SH-SY5Y (cell line): Measurements from ENCODE around the gene NHP2.

Experiments used
- GATA2 ChIP-seq: IDR thresholded peaks from 2 replicates; pipeline ENCODE4 v1.6.1; 2011; ENCODE audit warnings: mild to moderate bottlenecking, low read depth, low read length
- GATA3 ChIP-seq: IDR thresholded peaks from 2 replicates; pipeline ENCODE4 v1.6.1; 2011; ENCODE audit warnings: low read depth, mild to moderate bottlenecking, low read length, moderate library complexity

Gene NHP2

GRCh38 chr5:178150977-178151734, 2.5 kb downstream of the NHP2 start:
- TF ChIP-seq GATA3 = no peak
- TF ChIP-seq GATA2 = no peak

DNA sequence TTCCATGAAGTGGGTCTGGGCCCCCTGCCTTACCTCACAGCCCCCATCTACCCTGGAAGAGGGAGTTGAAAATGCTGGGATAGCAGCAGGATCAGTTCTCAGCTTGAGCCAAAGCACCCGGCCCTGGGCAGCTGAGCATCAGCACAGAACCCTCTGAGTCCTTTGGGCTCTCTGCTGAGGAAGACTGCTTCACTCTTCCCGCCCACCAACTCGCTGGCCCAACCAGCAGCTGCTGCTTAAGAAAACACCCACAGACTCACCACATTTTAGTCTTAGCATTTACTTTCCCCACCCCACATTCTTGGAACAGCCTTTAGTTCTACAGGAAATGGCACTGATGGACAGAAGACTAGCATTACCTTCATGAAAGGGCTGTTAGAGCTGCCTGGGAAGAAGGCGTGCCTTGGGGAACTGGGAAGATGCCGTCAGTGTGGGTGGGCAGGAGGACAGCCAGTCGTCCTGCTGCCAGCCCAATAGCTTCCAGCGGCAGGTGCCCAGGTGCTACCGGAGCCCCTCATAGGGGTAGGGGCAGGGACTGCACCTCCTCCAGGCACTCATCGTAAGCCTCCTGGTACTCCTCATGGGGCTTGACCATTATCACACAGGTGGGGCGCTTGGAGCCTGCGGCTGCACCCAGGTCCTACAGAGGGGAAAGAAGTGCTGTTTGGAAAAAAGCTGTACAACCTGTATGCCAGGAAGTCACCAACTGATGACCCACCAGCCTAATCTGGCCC, 4.3 kb downstream of the NHP2 start:
- TF ChIP-seq GATA3 (no peak), GATA2 (no peak)

DNA sequence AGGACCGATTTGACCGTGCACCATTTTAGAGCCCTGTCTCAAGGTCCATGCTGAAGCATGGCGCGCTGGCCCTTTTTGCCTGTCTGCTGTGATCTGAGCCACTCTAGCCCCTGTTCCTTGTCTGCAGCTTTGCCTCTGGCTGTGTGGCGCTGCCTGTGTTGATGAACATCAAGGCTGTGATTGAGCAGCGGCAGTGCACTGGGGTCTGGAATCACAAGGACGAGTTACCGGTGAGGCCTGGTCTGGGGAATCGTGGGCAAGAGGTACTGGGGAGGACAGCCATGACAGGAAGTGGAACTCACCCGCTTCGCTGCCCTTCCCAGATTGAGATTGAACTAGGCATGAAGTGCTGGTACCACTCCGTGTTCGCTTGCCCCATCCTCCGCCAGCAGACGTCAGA, 6.3 kb downstream of the NHP2 start:
- TF ChIP-seq GATA3 (no peak), GATA2 (no peak)

DNA sequence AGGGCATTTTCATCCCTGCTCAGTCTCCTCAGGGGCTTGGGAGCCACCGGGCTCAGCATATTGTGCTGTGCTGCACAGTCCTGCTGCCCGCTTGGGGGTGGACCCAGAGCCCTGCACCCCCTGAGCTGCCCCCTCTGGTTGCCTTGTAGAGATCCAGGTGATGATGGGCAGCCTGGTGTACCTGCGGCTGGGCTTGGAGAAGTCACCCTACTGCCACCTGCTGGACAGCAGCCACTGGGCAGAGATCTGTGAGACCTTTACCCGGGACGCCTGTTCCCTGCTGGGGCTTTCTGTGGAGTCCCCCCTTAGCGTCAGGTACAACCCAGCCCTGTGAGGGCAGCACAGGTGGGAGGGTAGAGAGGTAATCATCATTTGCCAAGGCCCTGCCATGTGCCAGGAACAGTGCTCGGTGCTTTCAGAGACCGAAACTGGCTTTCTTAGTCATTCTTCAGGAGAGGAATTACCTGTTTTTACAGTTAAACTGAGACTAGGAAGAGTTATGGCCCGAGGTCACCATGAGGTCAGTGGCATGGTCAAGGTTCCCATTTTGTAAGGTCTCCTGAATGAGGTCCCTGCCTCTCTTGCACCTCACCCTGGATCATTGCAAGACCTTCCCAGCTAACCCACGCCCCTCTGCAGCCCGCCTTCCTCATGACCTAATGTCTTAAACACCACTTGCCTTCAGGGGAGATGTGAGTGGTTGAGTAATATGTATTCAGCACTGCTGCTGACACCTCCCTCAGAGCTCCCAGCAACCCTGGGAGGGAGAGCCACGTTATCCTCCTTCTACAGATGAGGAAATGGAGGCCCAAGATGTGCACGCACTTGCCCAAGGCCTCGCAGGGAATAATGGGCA, 7.5 kb downstream of the NHP2 start:
- TF ChIP-seq GATA2 = no peak
- TF ChIP-seq GATA3 = no peak

- TF ChIP-seq GATA2 = no peak
- TF ChIP-seq GATA3 = no peak
Measured at GRCh38 chr5:178143901-178144300, 9.8 kb downstream of the NHP2 start.

GRCh38 chr5:178143246-178143645, 10.4 kb downstream of the NHP2 start:
- TF ChIP-seq GATA3 (no peak), GATA2 (no peak)

GRCh38 chr5:178142642-178143041, 11.0 kb downstream of the NHP2 start:
- TF ChIP-seq GATA2 (no peak), GATA3 (no peak)

GRCh38 chr5:178141550-178141949, 12.1 kb downstream of the NHP2 start:
- TF ChIP-seq GATA3 = no peak
- no peak for TF ChIP-seq GATA2

DNA sequence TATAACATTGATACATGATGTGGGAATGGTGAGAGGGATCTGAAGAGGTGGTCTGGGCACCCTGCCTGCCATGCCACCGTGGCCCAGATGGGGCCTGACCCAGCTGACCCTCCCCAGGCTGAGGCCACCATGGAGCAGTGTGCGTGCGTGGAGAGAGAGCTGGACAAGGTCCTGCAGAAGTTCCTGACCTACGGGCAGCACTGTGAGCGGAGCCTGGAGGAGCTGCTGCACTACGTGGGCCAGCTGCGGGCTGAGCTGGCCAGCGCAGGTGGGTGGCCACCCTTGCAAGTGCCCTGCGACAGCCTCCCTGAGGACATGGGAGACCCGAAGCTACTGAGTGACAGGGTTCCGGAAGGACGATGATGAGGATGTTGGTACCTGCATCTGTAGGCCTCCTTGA, 15.7 kb downstream of the NHP2 start:
- TF ChIP-seq GATA3 (no peak), GATA2 (no peak)

DNA sequence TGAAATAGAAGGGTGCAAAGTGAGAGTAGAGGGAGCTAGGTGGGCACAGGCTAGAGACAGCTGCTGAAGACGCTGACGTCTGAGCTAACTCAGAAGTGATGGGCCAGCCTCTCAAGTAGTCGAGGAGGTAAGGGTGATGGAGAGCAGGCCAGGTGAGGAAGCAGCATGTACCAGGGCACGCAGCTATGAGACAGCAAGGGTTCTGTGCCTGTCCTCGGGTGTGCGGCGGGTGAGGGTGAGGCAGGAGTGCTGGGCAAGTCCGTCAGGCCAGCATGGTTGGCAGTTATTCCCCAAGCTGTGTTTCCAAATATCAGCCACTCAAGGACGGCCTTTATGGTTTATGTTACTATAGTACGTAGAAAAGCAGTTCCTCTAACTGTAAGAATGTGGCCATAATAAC, 16.7 kb downstream of the NHP2 start:
- no peak for TF ChIP-seq GATA2
- TF ChIP-seq GATA3 = no peak

DNA sequence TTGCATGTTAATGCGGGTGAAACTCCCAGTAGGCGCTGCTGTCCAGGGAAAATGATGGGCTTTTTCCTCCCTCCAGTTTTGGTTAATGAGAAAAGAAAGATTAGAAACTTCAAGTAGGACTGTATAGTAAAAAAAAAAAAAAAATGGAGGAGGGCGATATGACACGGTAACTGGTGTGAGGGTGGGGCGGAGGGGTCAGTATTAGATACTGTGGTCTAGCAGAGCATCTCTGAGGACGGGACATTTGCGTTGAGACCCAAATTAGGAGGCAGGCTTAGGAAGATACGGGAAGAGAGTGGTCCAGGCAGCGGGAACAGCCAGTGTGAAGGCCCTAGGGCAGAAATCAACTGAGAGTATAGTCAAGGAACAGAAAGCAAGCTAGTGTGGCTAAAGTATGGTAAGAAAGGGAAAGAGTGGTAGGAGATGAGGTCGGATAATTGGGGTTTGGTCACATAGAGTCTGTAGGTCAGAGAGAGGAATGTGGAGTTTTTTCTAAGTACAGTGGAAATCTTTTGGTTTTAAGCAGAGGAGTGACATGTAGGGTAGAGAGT, 22.2 kb downstream of the NHP2 start:
- TF ChIP-seq GATA3 = no peak

DNA sequence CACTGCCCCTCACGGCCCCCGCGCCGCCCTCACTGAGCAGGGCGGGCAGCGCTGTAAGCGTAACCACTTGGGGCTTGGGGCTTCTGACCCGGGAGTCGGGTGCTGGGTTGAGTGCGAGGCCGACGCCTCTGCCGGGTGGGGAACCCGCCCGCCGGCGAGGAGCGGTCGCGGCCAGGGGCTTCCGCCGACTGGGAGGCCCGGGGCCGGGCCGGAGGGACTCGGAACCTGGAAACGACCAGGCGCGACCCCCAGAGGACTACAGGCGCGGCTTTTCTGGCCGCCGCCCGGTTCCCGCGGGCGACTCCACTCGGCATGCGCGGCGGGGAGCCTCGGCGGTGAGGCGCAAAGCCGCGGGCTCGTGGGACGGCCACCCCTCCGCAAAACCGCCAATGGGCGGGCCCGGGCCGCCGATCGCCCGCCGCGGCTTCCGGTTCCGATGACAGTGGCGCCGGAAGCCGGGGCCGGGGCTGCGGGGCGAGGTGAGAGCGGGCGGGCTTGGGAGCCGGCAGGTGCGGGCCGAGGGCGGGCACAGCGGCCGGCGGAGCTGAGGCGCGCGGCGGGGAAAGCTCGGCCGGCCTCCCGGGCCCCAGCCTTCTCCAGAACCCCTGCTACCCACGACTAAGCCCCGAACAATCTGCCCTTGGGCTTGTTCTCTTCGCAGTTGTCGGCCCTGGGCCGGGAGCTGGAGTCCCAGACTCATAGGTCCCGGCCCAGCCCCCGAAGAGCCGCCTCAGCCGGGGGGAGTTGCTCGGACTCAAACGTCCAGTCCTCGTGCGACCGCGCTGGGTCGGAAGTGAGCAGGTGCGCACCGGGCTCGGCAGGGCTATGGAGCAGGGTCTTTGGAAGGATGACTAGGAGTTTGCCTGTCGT, 22.9 kb downstream of the NHP2 start, which contains the start of gene RMND5B:
TSS of gene RMND5B (plus strand) at position 439 of the 870 bp plus-strand sequence. CDS start 7,106 bp downstream, outside the sequence.
- TF ChIP-seq GATA2 = no peak

GRCh38 chr5:178129296-178129695, 24.4 kb downstream of the NHP2 start:
- TF ChIP-seq GATA2 (no peak), GATA3 (no peak)
